ENCODE data around the gene CLCNKB.

CLCNKB gene

GRCh38 chr1:16013220-16013907, 30.2 kb upstream of the CLCNKB start:
- Mint-ChIP-seq H3K36me3 (ENCODE audit: low read depth) (no peaks in the 10 kb centered on the region), H3K27ac (peak overlapping the region in 2 of 3 experiments; percentile 88 to 92), H3K9me3 (no peaks in the 10 kb centered on the region), H3K4me3 (peak overlapping the region; percentile 28 to 41 (median 38)), H3K27me3 (ENCODE audit: low read depth) (peaks cover 5% of the 10 kb centered on the region), H3K4me1 (peaks cover 43% of the 10 kb centered on the region)
- TF ChIP-seq CTCF (IDR thresholded peaks at IDR 0.05; ENCODE audit: unreplicated experiment in 3 of 3), result no peak

GRCh38 chr1:16013908-16014258, 29.7 kb upstream of the CLCNKB start:
- H3K36me3 Mint-ChIP-seq (ENCODE audit: low read depth), result no peaks in the 10 kb centered on the region
- TF ChIP-seq CTCF (IDR thresholded peaks at IDR 0.05; ENCODE audit: unreplicated experiment in 3 of 3), result no peak
- H3K27ac Mint-ChIP-seq, result peak overlapping the region; percentile 86 to 92 (median 88)
- H3K4me1 Mint-ChIP-seq, result peaks cover 48% of the 10 kb centered on the region
- H3K9me3 Mint-ChIP-seq, result no peaks in the 10 kb centered on the region
- peaks cover 5% of the 10 kb centered on the region for H3K27me3 Mint-ChIP-seq (ENCODE audit: low read depth)
- peak overlapping the region; percentile 38 to 66 (median 41) for H3K4me3 Mint-ChIP-seq

- H3K4me1 Mint-ChIP-seq, result peaks cover 58% of the 10 kb centered on the region
- no peaks in the 10 kb centered on the region for H3K9me3 Mint-ChIP-seq
- TF ChIP-seq CTCF (IDR thresholded peaks at IDR 0.05; ENCODE audit: unreplicated experiment in 3 of 3), result no peak
- H3K27me3 Mint-ChIP-seq (ENCODE audit: low read depth), result peaks cover 5% of the 10 kb centered on the region
- H3K4me3 Mint-ChIP-seq, result peak overlapping the region; percentile 60 to 66 (median 66)
- H3K36me3 Mint-ChIP-seq (ENCODE audit: low read depth), result no peaks in the 10 kb centered on the region
- peak overlapping the region; percentile 86 to 92 (median 88) for H3K27ac Mint-ChIP-seq
Measured at GRCh38 chr1:16014509-16015482, 28.8 kb upstream of the CLCNKB start.

- Mint-ChIP-seq H3K27me3 (ENCODE audit: low read depth) (peaks cover 5% of the 10 kb centered on the region), H3K4me1 (peaks cover 61% of the 10 kb centered on the region), H3K9me3 (no peaks in the 10 kb centered on the region), H3K27ac (peak overlapping the region; percentile 20 to 92 (median 86)), H3K36me3 (ENCODE audit: low read depth) (no peaks in the 10 kb centered on the region), H3K4me3 (peak overlapping the region in 2 of 3 experiments; percentile 25 to 29)
- TF ChIP-seq CTCF (IDR thresholded peaks at IDR 0.05; ENCODE audit: unreplicated experiment in 3 of 3), result no peak
Measured at GRCh38 chr1:16015491-16015890, 28.1 kb upstream of the CLCNKB start.

- Mint-ChIP-seq H3K36me3 (ENCODE audit: low read depth) (no peaks in the 10 kb centered on the region), H3K27ac (no peak overlapping the region), H3K4me3 (no peak overlapping the region), H3K9me3 (no peaks in the 10 kb centered on the region), H3K27me3 (ENCODE audit: low read depth) (peaks cover 5% of the 10 kb centered on the region), H3K4me1 (peaks cover 61% of the 10 kb centered on the region)
- TF ChIP-seq CTCF (IDR thresholded peaks at IDR 0.05; ENCODE audit: unreplicated experiment in 3 of 3), result no peak
Measured at GRCh38 chr1:16015960-16016901, 27.4 kb upstream of the CLCNKB start.
